Limb (tissue), 2 donors: ENCODE data around the gene GOLGA1.
"Not testable (repeated sequence)": the region's sequence is repeated elsewhere in the genome, so short reads cannot be mapped to it uniquely, and the experiment has no call there.

Experiments used
- DNase-seq, 2 donors: peaks; one replicate each; pipeline ENCODE4 v3.0.0-alpha.2; 2016; ENCODE audit errors: extremely low spot score in 2 of 2

The GOLGA1 gene

GRCh38 chr9:124939944-124940343 lies 939 bp downstream of the GOLGA1 start:
- DNase-seq = no peak

DNA sequence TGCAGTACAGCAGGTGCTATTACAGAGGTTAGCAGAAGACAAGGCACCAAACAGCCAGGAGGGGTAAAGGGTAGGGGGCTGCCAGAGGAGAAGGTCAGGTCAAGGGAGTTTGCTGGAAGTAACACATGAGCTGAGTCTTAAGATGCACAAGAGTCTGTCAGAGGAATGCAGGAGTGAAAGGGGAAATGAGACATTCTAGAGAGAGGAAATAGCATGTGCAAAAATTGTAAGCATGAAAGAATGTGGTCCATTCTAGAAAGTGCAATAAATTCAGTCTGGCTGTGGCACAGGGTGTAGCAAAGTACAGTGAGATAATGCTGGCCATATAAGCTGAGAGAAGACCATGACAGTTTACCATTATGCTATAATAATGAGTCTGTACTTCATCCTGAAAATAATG lies 6.6 kb downstream of the GOLGA1 start:
- DNase-seq = no peak

DNA sequence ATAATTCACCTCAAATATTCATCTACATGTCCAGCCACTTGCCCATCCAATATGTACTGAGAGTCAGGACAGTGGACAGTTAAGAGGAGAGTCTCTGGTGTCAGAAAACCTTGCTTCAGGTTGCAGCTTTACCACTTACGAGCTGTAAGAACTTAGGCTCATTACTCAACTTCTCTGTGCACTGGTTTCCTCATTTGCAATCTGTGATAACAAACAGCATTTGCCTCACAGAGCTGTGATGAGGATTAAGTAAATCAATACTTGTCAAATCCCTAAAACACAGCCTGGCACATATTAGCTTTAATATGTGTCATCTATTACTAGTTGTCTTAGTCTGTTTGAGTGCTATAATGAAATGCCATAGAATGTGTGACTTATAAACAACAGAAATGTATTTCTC lies 8.6 kb downstream of the GOLGA1 start:
- no peak for DNase-seq

GRCh38 chr9:124929464-124929863 lies 11.4 kb downstream of the GOLGA1 start:
- DNase-seq = no peak

DNA sequence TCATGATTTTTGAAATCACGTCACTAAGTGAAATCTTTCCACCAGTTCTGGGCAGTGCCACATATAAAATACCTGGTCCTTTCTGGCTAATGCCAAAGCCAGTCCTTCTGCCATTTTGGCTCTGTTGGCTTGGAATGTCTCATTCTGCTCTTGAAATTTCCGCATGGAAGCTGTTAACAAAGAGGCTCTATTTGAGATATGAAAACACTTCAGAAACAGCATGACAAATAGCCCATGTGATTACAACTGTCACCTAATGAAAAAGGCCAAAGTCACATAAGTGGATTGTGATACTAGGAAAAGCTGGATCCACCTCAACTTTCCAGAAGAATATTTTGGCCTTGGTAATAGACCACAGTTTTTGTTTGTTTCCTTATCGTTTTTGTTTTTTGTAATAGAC lies 12.8 kb downstream of the GOLGA1 start:
- no peak for DNase-seq

DNA sequence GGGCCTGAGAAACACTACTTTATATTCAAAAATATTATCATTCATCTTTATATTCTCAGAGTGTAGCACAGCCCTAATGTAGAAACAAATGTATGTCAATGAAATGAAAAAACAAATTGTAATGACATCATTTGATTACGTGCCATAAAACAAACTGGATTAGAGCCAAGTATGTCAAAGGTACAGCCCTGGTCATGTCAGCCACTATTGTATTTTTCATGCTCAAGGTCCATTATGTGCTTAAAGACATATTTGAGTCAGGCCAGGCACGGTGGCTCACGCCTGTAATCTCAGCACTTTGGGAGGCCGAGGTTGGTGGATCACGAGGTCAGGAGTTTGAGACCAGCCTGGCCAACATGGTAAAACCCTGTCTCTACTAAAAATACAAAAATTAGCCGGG lies 20.5 kb downstream of the GOLGA1 start:
- not testable (repeated sequence) for DNase-seq

- no peak for DNase-seq
Observed at GRCh38 chr9:124914753-124915405, 26.0 kb downstream of the GOLGA1 start.

- DNase-seq = no peak
Observed at GRCh38 chr9:124913378-124913777, 27.5 kb downstream of the GOLGA1 start.

GRCh38 chr9:124911766-124912165 lies 29.1 kb downstream of the GOLGA1 start:
- no peak for DNase-seq

- no peak for DNase-seq
Observed at GRCh38 chr9:124908098-124908497, 32.8 kb downstream of the GOLGA1 start.

DNA sequence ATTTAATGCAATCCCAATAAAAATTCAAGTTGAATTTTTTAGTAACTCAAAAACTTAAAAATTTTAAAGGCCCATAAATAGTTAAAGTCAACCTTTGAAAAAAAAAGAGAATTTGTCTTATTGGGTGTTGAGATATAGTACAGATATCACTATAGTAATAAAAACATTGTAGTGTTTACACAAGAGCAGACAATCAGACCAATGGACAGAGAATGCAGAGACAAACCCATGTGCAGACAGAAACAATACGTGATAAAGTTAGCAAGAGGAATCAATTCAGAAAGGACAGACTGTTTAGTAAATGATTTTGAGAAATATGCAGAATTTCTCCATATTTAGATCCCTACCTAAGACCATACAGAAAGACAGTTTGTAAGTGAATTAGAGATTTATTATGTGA lies 33.9 kb downstream of the GOLGA1 start:
- no peak for DNase-seq

DNA sequence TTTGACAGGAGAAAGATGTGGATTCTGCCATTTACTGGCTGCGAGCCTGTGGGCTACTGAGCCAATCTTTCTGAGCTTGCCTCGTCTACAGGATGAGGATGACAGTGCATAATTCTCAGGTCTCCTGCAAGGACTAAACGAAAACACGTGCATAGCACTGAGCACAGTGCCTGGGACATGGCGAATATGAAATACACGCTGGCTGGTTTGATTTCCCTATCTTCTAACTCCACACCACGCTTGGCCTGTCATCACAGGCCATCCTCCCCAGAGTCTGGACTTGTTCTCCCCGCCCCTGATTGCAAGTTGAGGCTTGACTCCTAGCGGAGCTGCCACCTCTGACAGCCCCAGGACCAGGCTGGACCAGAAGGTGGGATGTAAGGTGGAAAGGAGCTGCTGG lies 41.0 kb downstream of the GOLGA1 start:
- DNase-seq = no peak

DNA sequence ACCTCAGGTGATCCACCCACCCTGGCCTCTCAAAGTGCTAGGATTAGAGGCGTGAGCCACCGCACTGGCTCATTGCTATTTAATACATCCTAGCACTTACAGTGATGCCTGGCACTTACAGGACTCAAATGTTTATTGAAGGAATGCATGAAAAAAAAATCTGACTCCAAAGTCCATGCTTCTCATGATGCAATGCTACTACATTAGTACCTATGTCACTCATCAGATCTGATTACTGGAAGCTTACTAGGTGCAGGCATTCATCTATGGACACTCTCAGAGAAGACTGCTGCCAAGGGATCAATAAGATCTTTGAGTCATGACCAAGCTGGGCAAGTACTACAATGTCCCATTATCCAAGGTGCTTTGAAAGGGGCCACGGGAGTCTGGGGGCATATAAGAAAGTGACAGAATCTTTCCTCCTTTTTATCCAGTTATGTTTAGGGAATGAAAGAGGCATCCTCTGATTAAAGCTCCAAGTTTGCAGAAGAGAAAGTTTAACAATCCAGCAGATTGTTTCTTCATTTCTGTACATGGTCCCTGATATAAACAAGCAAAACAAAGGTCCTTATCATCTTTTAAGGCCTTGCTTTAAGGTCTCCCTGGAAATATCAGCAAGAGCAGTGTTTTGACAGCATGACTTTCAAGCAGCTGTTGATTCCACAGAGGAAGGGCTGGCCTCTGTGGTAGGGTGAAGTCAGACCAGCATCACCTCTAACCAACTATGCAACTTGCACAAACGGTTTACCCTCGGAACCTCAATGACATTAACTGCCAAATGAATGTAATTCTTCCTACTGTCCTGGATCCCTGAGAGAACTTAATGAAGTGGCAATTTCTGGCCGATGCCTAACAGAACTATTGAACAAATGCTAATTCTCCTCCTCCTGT lies 43.1 kb downstream of the GOLGA1 start:
- DNase-seq = no peak

DNA sequence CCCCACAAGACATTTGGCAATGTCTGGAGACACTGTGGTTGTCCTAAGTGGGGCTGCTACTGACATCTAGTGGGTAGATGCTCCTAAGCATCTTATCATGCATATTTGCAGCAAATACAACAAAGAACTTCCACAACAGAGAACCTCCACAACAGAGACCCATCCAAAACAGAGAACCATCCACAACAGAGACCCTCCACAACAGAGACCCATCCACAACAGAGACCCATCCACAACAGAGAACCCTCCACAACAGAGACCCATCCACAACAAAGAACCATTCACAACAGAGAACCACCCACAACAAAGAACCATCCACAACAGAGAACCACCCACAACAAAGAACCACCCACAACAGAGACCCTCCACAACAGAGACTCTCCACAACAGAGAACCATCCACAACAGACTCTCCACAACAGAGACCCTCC lies 46.1 kb downstream of the GOLGA1 start:
- DNase-seq = peak in 1 of 2 donors; percentile 12

DNA sequence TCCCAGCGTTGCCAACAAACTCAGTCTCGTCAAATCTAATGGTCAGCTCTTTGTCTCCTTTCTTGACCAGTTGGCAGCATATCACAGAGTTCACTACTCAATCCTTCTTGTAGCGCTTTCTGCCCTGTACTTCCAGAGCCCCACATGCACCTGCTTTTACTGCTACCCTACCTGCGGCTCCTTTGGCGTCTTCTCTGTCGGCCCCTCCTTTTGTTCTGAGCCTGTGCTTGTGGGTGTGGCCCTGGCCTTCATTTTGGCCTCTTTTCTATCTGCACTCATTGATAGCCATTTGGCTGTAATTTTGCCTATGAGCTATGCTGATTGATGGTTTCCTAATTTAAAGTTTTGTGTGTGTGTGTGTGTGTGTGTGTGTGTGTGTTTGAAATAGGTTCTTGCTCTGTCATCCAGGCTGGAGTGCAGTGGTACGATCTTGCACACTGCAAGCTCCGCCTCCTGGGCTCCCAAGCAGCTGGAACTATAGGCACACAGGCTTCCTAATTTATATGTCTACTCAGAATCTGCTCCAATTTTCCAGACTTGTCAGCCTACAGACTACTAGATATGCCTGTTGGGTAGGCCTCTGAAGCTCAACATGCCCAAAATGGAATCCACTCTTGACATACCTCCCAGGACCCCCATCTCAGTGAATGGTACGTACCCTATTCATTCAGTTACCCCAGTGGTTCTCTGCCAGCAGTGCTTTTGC lies 46.7 kb downstream of the GOLGA1 start:
- DNase-seq = no peak

DNA sequence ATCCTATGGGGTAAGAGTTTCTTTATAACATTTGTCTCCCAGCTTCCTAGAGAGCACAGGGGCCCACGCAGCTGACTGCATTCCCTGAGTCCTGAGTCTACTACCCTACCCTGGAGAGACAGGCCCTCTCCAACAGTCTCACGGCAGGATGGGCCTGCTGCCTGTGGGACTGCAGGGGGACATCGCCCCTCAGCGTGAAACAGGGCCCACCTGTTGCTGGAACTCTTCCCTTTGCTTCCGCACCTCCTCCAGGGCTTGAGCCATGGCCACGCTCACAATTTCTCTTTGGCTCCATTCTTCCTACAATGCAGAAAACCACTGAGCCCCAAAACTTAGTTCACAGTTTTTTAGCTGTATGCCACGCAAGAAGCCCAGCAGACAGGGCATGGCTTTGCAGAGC lies 50.7 kb downstream of the GOLGA1 start:
- DNase-seq = no peak

DNA sequence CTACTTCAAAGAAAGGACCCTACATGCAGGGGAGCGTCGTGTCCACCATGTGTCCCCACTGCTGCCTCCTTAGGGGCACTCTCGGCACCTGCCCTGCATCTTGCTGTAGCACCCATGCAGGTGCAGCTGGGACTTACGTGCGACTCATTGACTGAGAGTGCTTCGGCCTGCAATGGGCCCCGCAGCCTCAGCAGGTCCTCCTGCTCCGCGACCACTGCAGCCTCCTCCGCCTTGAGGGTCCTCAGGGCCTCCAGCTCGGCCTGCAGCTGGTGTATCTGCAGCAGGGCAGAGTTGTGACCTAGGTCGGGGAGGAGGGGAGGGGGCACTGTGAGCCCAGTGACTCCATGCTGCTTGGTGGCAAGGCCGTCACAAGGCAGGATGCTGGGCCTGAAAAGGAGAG lies 51.9 kb downstream of the GOLGA1 start:
- no peak for DNase-seq

DNA sequence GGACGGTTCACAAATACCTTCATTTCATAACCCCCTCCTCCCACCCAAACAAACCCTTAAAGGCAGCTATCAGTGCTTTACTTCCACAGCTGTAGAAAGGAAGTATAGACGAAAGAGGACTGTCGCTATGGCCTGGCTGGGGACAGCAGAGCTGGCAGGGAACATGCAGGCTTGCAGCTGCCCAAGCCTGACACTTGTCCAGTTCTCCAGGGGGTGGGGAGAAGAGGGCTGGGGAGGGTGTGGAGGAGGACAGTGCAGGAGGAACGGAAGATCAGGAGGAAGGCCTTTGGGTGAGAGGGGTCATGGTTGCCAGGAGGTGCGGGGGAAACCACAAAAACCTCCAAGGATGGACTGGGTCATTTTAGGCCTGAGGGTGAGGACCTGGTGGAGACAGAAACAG lies 53.1 kb downstream of the GOLGA1 start:
- no peak for DNase-seq

GRCh38 chr9:124886866-124887492 lies 53.9 kb downstream of the GOLGA1 start:
- no peak for DNase-seq

- DNase-seq = no peak
Observed at GRCh38 chr9:124886461-124886860, 54.4 kb downstream of the GOLGA1 start.

GRCh38 chr9:124885551-124885950 lies 55.3 kb downstream of the GOLGA1 start:
- DNase-seq = no peak

- no peak for DNase-seq
Observed at GRCh38 chr9:124884376-124884775, 56.5 kb downstream of the GOLGA1 start.
